GM20000 (cell line): ENCODE data around the gene TIMMDC1.
"Not testable (repeated sequence)": the region's sequence is repeated elsewhere in the genome, so short reads cannot be mapped to it uniquely, and the experiment has no call there.

Experiments used
- DNase-seq: peaks from one replicate; pipeline ENCODE4 v3.0.0; 2012; ENCODE audit warnings: low spot score
- CTCF ChIP-seq: IDR thresholded peaks from 2 replicates; pipeline ENCODE4 v1.5.1; 2012; ENCODE audit warnings: mild to moderate bottlenecking, control low read depth; ENCODE audit errors: extremely low read depth, missing control alignments

TIMMDC1 gene

GRCh38 chr3:119560160-119560559 is 61.8 kb downstream of the TIMMDC1 start:
- no peak for TF ChIP-seq CTCF
- DNase-seq = no peak

- TF ChIP-seq CTCF = no peak
- DNase-seq = peak; percentile 79
Observed at GRCh38 chr3:119562307-119562961, 64.1 kb downstream of the TIMMDC1 start.

GRCh38 chr3:119563334-119563733 is 65.0 kb downstream of the TIMMDC1 start:
- not testable (repeated sequence) for DNase-seq

- DNase-seq = no peak
- no peak for TF ChIP-seq CTCF
Observed at GRCh38 chr3:119569156-119569555, 70.8 kb downstream of the TIMMDC1 start.

- peak; percentile 38 for DNase-seq
- no peak for TF ChIP-seq CTCF
Observed at GRCh38 chr3:119570229-119570628, 71.9 kb downstream of the TIMMDC1 start.

- DNase-seq = no peak
- TF ChIP-seq CTCF = no peak
Observed at GRCh38 chr3:119571230-119571629, 72.9 kb downstream of the TIMMDC1 start.

- DNase-seq = no peak
- no peak for TF ChIP-seq CTCF
Observed at GRCh38 chr3:119571688-119572087, 73.3 kb downstream of the TIMMDC1 start.
